ENCODE results near the gene BDKRB1. TPM values are rescaled to one million over a fixed set of nuclear protein-coding genes. Genes with fewer than 3 reads are reported as not detected.

Gene BDKRB1
- total RNA-seq, 3 donors from 2014 or later (not counting 1 experiment from before 2014, with no cell fraction given), result not detected

GRCh38 chr14:96250485-96250884, 5.5 kb upstream of the BDKRB1 start:
- no peak overlapping the region for H3K27ac Mint-ChIP-seq
- Histone ChIP-seq H3K4me3 (ENCODE audit: low read length) (no peak overlapping the region), H3K4me1 (ENCODE audit: control insufficient read depth, insufficient read depth, low read length) (no peaks in the 10 kb centered on the region), H3K27ac (ENCODE audit: low read length) (no peak overlapping the region), H3K9me3 (ENCODE audit: control insufficient read depth, insufficient read depth, low read length) (no peaks in the 10 kb centered on the region), H3K27me3 (ENCODE audit: control insufficient read depth, insufficient read depth, low read length) (no peaks in the 10 kb centered on the region), H3K36me3 (ENCODE audit: control insufficient read depth, insufficient read depth, low read length) (no peaks in the 10 kb centered on the region)
- intact Hi-C loops (cut with micrococcal nuclease), result no loop called here
- ATAC-seq (no peak), DNase-seq (no peak)
- TF ChIP-seq, protein P1, sequence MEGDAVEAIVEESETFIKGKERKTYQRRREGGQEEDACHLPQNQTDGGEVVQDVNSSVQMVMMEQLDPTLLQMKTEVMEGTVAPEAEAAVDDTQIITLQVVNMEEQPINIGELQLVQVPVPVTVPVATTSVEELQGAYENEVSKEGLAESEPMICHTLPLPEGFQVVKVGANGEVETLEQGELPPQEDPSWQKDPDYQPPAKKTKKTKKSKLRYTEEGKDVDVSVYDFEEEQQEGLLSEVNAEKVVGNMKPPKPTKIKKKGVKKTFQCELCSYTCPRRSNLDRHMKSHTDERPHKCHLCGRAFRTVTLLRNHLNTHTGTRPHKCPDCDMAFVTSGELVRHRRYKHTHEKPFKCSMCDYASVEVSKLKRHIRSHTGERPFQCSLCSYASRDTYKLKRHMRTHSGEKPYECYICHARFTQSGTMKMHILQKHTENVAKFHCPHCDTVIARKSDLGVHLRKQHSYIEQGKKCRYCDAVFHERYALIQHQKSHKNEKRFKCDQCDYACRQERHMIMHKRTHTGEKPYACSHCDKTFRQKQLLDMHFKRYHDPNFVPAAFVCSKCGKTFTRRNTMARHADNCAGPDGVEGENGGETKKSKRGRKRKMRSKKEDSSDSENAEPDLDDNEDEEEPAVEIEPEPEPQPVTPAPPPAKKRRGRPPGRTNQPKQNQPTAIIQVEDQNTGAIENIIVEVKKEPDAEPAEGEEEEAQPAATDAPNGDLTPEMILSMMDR (IDR thresholded peaks at IDR 0.05), result no peak
- WGBS (ENCODE audit: insufficient coverage), result 72% methylated on average over 3 of the region's 3 CpGs
- H3K9me3 Mint-ChIP-seq, result no peaks in the 10 kb centered on the region
- H3K4me3 Mint-ChIP-seq, result no peak overlapping the region
- peaks cover 21 to 63% of the 10 kb centered on the region in 2 donors for H3K27me3 Mint-ChIP-seq (ENCODE audit: low read depth in 2 of 2)
- H3K4me1 Mint-ChIP-seq, result no peaks in the 10 kb centered on the region
- H3K36me3 Mint-ChIP-seq, result no peaks in the 10 kb centered on the region

- ATAC-seq (no peak), DNase-seq (no peak)
- Mint-ChIP-seq H3K4me1 (no peaks in the 10 kb centered on the region), H3K9me3 (no peaks in the 10 kb centered on the region), H3K36me3 (no peaks in the 10 kb centered on the region), H3K27ac (no peak overlapping the region), H3K4me3 (no peak overlapping the region), H3K27me3 (ENCODE audit: low read depth in 2 of 2) (peaks cover 21 to 65% of the 10 kb centered on the region in 2 donors)
- H3K27me3 ChIP-seq (ENCODE audit: control insufficient read depth, insufficient read depth, low read length), result peaks cover 2% of the 10 kb centered on the region
- H3K27ac ChIP-seq (ENCODE audit: low read length), result no peak overlapping the region
- H3K4me1 ChIP-seq (ENCODE audit: control insufficient read depth, insufficient read depth, low read length), result no peaks in the 10 kb centered on the region
- 85% methylated on average over 4 of the region's 4 CpGs for WGBS (ENCODE audit: insufficient coverage)
- TF ChIP-seq, protein P1 (IDR thresholded peaks at IDR 0.05), result no peak
- no peaks in the 10 kb centered on the region for H3K9me3 ChIP-seq (ENCODE audit: control insufficient read depth, insufficient read depth, low read length)
- no peaks in the 10 kb centered on the region for H3K36me3 ChIP-seq (ENCODE audit: control insufficient read depth, insufficient read depth, low read length)
- intact Hi-C loops (cut with micrococcal nuclease), result no loop called here
- H3K4me3 ChIP-seq (ENCODE audit: low read length), result no peak overlapping the region
Observed at GRCh38 chr14:96251656-96252155, 4.3 kb upstream of the BDKRB1 start.

DNA sequence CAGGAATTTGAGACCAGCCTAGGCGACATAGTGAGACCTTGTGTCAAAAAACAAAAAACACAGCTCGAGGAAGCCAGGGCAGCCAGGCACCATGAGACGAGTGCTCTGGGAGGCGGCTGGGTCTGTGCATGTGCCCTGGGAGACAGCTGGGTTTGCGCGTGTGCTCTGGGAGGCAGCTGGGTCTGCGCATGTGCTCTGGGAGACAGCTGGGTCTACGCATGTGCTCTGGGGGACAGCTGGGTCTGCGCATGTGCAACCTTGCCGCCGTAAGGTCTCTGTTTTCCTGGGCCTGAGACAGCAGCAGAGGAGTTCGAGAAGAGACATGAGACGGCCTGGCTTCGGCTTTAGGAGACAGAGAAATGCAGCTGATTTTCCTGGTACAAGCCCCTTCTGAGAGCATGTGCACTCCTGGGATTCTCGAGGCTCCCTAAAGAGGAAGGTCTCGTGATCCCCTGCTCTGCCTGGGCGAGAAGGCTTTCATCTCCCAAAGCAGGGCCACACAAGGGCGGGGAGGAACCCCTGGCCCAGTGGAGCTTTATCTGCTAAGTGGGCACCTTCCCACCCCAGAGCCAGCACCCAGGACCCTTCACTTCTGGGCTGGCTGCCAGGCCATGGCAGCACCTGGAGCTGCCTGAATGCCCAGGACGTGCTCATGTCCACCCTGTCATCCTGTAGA, 3.5 kb upstream of the BDKRB1 start:
- H3K4me1 Mint-ChIP-seq, result no peaks in the 10 kb centered on the region
- Histone ChIP-seq H3K27me3 (ENCODE audit: control insufficient read depth, insufficient read depth, low read length) (peaks cover 6% of the 10 kb centered on the region), H3K4me1 (ENCODE audit: control insufficient read depth, insufficient read depth, low read length) (no peaks in the 10 kb centered on the region), H3K4me3 (ENCODE audit: low read length) (no peak overlapping the region), H3K36me3 (ENCODE audit: control insufficient read depth, insufficient read depth, low read length) (no peaks in the 10 kb centered on the region), H3K27ac (ENCODE audit: low read length) (no peak overlapping the region), H3K9me3 (ENCODE audit: control insufficient read depth, insufficient read depth, low read length) (no peaks in the 10 kb centered on the region)
- intact Hi-C loops (cut with micrococcal nuclease), result no loop called here
- H3K27me3 Mint-ChIP-seq (ENCODE audit: low read depth in 2 of 2), result peaks cover 18 to 70% of the 10 kb centered on the region in 2 donors
- TF ChIP-seq, protein P1 (IDR thresholded peaks at IDR 0.05), result no peak
- ATAC-seq (no peak), DNase-seq (no peak)
- H3K4me3 Mint-ChIP-seq, result no peak overlapping the region
- 88% methylated on average over 19 of the region's 19 CpGs for WGBS (ENCODE audit: insufficient coverage)
- H3K27ac Mint-ChIP-seq, result no peak overlapping the region
- H3K36me3 Mint-ChIP-seq, result no peaks in the 10 kb centered on the region
- H3K9me3 Mint-ChIP-seq, result no peaks in the 10 kb centered on the region

Measured in natural killer cell (primary cell).